Gastroesophageal sphincter (tissue), 3 donors: ENCODE results near the gene OLFML2A.

Experiments used
- CTCF ChIP-seq, 4 experiments: fragments of 200-600 bp in 2 of 4; fragments of 450-650 bp in 2 of 4; sonication (generic) in 1 of 4; IDR thresholded peaks; one replicate each; pipeline ENCODE4 v1.5.1; 2017 to 2019; ENCODE audit warnings: antibody characterized with exemption in 4 of 4, mild to moderate bottlenecking in 2 of 4, moderate library complexity in 2 of 4
- POLR2A ChIP-seq, 2 donors: fragments of 450-650 bp; IDR thresholded peaks; one replicate each; pipeline ENCODE4 v1.6.1; 2017; ENCODE audit warnings: antibody characterized with exemption in 2 of 2, mild to moderate bottlenecking in 2 of 2, moderate library complexity in 1 of 2
- POLR2AphosphoS5 ChIP-seq: sonication (generic); formaldehyde crosslinking; IDR thresholded peaks from one replicate; pipeline ENCODE4 v1.6.1; 2017; ENCODE audit warnings: antibody characterized with exemption

- no peak for TF ChIP-seq CTCF (IDR thresholded peaks at IDR 0.05)
- TF ChIP-seq POLR2A (IDR thresholded peaks at IDR 0.05): no peak
- TF ChIP-seq POLR2AphosphoS5: no peak
Observed at GRCh38 chr9:124784509-124784908, 7.6 kb downstream of the OLFML2A start.
